Activated T-helper 1 cell treated with Interleukin-2 at 50 U/mL for 16 hours (primary cell): ENCODE results near the gene REM2.

Experiments
- DNase-seq: peaks from one replicate; pipeline ENCODE4 v3.0.0-alpha.2; 2020; ENCODE audit warnings: low read depth

Gene REM2

DNA sequence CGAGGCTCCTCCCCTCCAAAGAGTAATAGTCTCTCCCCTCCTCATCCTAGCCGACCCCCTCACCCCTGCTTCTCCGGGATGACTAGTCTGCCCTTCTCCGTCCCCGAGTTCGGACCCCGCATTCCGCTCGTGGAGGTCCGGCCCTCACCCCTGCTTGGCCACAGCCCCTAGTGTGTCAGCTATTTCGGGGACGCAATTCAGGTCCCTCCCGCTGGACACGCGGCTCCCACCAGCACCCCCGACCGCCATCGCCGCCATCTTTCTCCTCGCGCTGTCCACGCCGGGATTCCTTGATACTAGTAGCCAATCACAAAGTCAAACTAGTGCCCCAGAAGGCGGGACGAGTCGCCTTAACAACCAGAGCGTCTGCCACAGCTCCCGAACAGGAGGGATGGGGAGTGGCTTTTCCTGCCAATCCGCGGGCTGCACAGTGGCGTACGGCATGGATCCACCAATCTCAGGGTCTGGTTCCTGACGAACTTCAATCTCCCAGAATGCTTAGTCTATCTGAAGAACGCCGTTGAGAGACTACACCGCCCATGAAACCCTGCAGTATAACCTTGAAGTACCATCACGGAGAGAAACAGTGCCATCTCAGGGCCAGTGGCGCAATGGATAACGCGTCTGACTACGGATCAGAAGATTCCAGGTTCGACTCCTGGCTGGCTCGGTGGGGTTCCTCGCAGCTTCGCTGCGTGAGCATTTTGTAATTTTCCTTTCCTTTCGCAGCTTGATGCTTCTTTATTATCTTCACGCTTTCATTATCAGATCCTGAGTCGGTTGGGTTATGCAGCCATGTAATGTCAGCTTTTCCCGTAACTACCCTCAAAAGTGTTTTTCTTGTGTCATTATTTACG lies 46.3 kb downstream of the REM2 start, which contains the start of gene PRMT5:
TSS of gene PRMT5 (minus strand) at position 273 of the 857 bp plus-strand sequence. CDS start at position 258, 15 bp downstream.
- peak; percentile 93 for DNase-seq

DNA sequence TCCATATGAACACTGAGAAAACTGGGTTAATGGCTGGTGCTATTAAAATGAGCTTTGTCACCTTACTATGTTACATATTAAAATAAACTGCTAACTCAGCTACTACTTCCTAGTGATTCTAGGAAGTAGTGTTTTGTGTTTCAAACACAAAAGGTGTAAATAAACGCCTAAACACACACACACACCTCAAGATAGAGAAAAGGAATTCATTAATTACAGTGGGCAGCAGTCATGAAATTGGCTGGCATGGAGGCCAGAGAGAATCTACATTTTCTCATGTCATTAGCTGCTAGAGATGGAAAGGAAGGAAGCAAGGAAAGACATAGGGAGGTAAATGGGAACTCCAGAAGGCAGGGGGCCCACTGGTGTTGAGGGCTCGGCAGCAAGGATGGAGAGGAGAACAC lies 46.9 kb downstream of the REM2 start:
- no peak for DNase-seq

GRCh38 chr14:22932146-22932545 lies 49.1 kb downstream of the REM2 start:
- no peak for DNase-seq

- DNase-seq: no peak
These were observed 52.1 kb downstream of the REM2 start for GRCh38 chr14:22935156-22935555.
